Measurements from ENCODE around the gene NID1.
"Not testable (repeated sequence)": the region's sequence is repeated elsewhere in the genome, so short reads cannot be mapped to it uniquely, and the experiment has no call there.

Gene NID1

GRCh38 chr1:235992868-235993267, 72.0 kb downstream of the NID1 start:
- no peak for DNase-seq

GRCh38 chr1:235992346-235992745, 72.5 kb downstream of the NID1 start:
- DNase-seq, result no peak

GRCh38 chr1:235990330-235990795, 74.5 kb downstream of the NID1 start:
- DNase-seq, result no peak

- DNase-seq, result no peak
Measured at GRCh38 chr1:235989105-235989504, 75.8 kb downstream of the NID1 start.

GRCh38 chr1:235986869-235987268, 78.0 kb downstream of the NID1 start:
- DNase-seq, result no peak

GRCh38 chr1:235984041-235984825, 80.7 kb downstream of the NID1 start:
- DNase-seq, result no peak

- no peak for DNase-seq
Measured at GRCh38 chr1:235980976-235981375, 83.9 kb downstream of the NID1 start.

GRCh38 chr1:235979716-235980333, 85.1 kb downstream of the NID1 start:
- no peak for DNase-seq

- no peak for DNase-seq
Measured at GRCh38 chr1:235979176-235979575, 85.7 kb downstream of the NID1 start.

- DNase-seq, result no peak
Measured at GRCh38 chr1:235976490-235976889, 88.4 kb downstream of the NID1 start.

- DNase-seq, result no peak
Measured at GRCh38 chr1:235974616-235975015, 90.3 kb downstream of the NID1 start.

- DNase-seq, result not testable (repeated sequence)
Measured at GRCh38 chr1:235972691-235973090, 92.2 kb downstream of the NID1 start.

GRCh38 chr1:235972311-235972689, 92.6 kb downstream of the NID1 start:
- no peak for DNase-seq

GRCh38 chr1:235971571-235972310, 93.1 kb downstream of the NID1 start:
- peak; percentile 91 for DNase-seq

- DNase-seq, result no peak
Measured at GRCh38 chr1:235971020-235971419, 93.9 kb downstream of the NID1 start.

- no peak for DNase-seq
Measured at GRCh38 chr1:235968831-235969230, 96.1 kb downstream of the NID1 start.

GRCh38 chr1:235966134-235966533, 98.8 kb downstream of the NID1 start:
- DNase-seq, result not testable (repeated sequence)

- no peak for DNase-seq
Measured at GRCh38 chr1:235960809-235961208, 104.1 kb downstream of the NID1 start.

- no peak for DNase-seq
Measured at GRCh38 chr1:235958021-235958420, 106.9 kb downstream of the NID1 start.

GRCh38 chr1:235955777-235956176, 109.1 kb downstream of the NID1 start:
- no peak for DNase-seq

- DNase-seq, result peak; percentile 52
Measured at GRCh38 chr1:235954306-235955283, 110.3 kb downstream of the NID1 start.

GRCh38 chr1:235953801-235954200, 111.1 kb downstream of the NID1 start:
- DNase-seq, result no peak

Measured in CD4-positive, alpha-beta T cell treated with Interleukin-10 for 1 hour (primary cell).